OCI-LY1 (cell line): ENCODE measurements around the gene FAM120A.

ENCODE experiments used
- H2AFZ ChIP-seq: fragments of 200-600 bp; sonication (generic), shearing (Covaris generic); 2 replicates; pipeline ENCODE4 v1.6.0; 2014; ENCODE audit warnings: antibody characterized with exemption, mild to moderate bottlenecking, low read length
- H3F3A ChIP-seq: fragments of 200-600 bp; sonication (generic), shearing (Covaris generic); 2 replicates; pipeline ENCODE4 v1.6.0; 2014; ENCODE audit warnings: mild to moderate bottlenecking, antibody characterized with exemption, low read length, moderate library complexity; ENCODE audit not compliant: insufficient read depth
- H3K27ac ChIP-seq: fragments of 200-600 bp; sonication (generic); 2 replicates; pipeline ENCODE4 v1.5.1; 2014; ENCODE audit warnings: low read length, mixed run types, mild to moderate bottlenecking, low read depth; ENCODE audit not compliant: poor library complexity, severe bottlenecking
- H3K27me3 ChIP-seq: fragments of 200-600 bp; sonication (generic); 2 replicates; pipeline ENCODE4 v1.6.0; 2014; ENCODE audit warnings: antibody characterized with exemption, mild to moderate bottlenecking, low read length, moderate library complexity; ENCODE audit not compliant: insufficient read depth
- H3K36me3 ChIP-seq: fragments of 200-600 bp; sonication (generic); 2 replicates; pipeline ENCODE4 v1.6.1; 2014; ENCODE audit warnings: mild to moderate bottlenecking, antibody characterized with exemption, low read length, moderate library complexity, mixed read lengths; ENCODE audit not compliant: insufficient read depth
- H3K4me1 ChIP-seq: fragments of 200-600 bp; sonication (generic); 2 replicates; pipeline ENCODE4 v1.5.1; 2014; ENCODE audit warnings: mild to moderate bottlenecking, low read length, moderate library complexity; ENCODE audit not compliant: insufficient read depth, severe bottlenecking
- H3K4me2 ChIP-seq: fragments of 200-600 bp; sonication (generic), shearing (Covaris generic); 2 replicates; pipeline ENCODE4 v1.6.1; 2014; ENCODE audit warnings: low read length
- H3K4me3 ChIP-seq: fragments of 200-600 bp; sonication (generic); 2 replicates; pipeline ENCODE4 v1.5.1; 2014; ENCODE audit warnings: low read length, low read depth, mild to moderate bottlenecking, mixed read lengths; ENCODE audit not compliant: poor library complexity, severe bottlenecking
- H3K79me2 ChIP-seq: fragments of 200-600 bp; shearing (Covaris generic); 2 replicates; pipeline ENCODE4 v1.6.1; 2016; ENCODE audit warnings: mixed run types, low read length, mixed read lengths; ENCODE audit not compliant: insufficient read depth
- H3K9ac ChIP-seq: fragments of 200-600 bp; sonication (generic), shearing (Covaris generic); 2 replicates; pipeline ENCODE4 v1.6.1; 2014; ENCODE audit warnings: mild to moderate bottlenecking, low read length, mixed read lengths
- H3K9me2 ChIP-seq: fragments of 200-600 bp; sonication (generic), shearing (Covaris generic); 2 replicates; pipeline ENCODE4 v1.6.1; 2014; ENCODE audit warnings: low read depth, mild to moderate bottlenecking, low read length, mixed read lengths
- H3K9me3 ChIP-seq: fragments of 200-600 bp; shearing (Covaris generic); 2 replicates; pipeline ENCODE4 v1.6.1; 2014; ENCODE audit warnings: low read length, mixed read lengths
- H4K20me1 ChIP-seq: fragments of 200-600 bp; sonication (generic), shearing (Covaris generic); 2 replicates; pipeline ENCODE4 v1.6.0; 2016; ENCODE audit warnings: mild to moderate bottlenecking, low read length; ENCODE audit not compliant: insufficient read depth
- EZH2 ChIP-seq: fragments of 200-600 bp; sonication (generic), shearing (Covaris generic); IDR thresholded peaks from 2 replicates; pipeline ENCODE4 v1.8.0; 2017; ENCODE audit warnings: borderline replicate concordance, mixed run types, mild to moderate bottlenecking, antibody characterized with exemption, low read length, moderate library complexity, mixed read lengths
- TF ChIP-seq, protein P1 (sequence below): fragments of 200-600 bp; sonication (generic), shearing (Covaris generic); IDR thresholded peaks from 2 replicates; pipeline ENCODE4 v1.5.1; 2017; ENCODE audit warnings: mild to moderate bottlenecking, antibody characterized with exemption, low read length, moderate library complexity, mixed read lengths

FAM120A gene

GRCh38 chr9:93492327-93492726, 40.8 kb downstream of the FAM120A start:
- Histone ChIP-seq H3K27me3 (no peaks in the 10 kb centered on the region), H3K27ac (no peak overlapping the region), H3K9ac (no peak overlapping the region), H3K36me3 (peaks cover 93% of the 10 kb centered on the region), H3K9me3 (no peaks in the 10 kb centered on the region), H3K4me2 (no peak overlapping the region), H3F3A (no peaks in the 10 kb centered on the region), H2AFZ (no peak overlapping the region), H3K79me2 (peaks cover 19% of the 10 kb centered on the region), H3K4me1 (no peaks in the 10 kb centered on the region), H3K9me2 (no peaks in the 10 kb centered on the region), H4K20me1 (no peaks in the 10 kb centered on the region), H3K4me3 (no peak overlapping the region)
- no peak for TF ChIP-seq EZH2
- TF ChIP-seq, protein P1, sequence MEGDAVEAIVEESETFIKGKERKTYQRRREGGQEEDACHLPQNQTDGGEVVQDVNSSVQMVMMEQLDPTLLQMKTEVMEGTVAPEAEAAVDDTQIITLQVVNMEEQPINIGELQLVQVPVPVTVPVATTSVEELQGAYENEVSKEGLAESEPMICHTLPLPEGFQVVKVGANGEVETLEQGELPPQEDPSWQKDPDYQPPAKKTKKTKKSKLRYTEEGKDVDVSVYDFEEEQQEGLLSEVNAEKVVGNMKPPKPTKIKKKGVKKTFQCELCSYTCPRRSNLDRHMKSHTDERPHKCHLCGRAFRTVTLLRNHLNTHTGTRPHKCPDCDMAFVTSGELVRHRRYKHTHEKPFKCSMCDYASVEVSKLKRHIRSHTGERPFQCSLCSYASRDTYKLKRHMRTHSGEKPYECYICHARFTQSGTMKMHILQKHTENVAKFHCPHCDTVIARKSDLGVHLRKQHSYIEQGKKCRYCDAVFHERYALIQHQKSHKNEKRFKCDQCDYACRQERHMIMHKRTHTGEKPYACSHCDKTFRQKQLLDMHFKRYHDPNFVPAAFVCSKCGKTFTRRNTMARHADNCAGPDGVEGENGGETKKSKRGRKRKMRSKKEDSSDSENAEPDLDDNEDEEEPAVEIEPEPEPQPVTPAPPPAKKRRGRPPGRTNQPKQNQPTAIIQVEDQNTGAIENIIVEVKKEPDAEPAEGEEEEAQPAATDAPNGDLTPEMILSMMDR = no peak

GRCh38 chr9:93493949-93494348, 42.5 kb downstream of the FAM120A start:
- H2AFZ ChIP-seq = no peak overlapping the region
- H3K4me3 ChIP-seq = no peak overlapping the region
- H3K27ac ChIP-seq = no peak overlapping the region
- TF ChIP-seq, protein P1 = no peak
- TF ChIP-seq EZH2 = no peak
- peaks cover 7% of the 10 kb centered on the region; the same call in 1 of the 2 replicates for H3K79me2 ChIP-seq
- peaks cover 93% of the 10 kb centered on the region for H3K36me3 ChIP-seq
- H3K9ac ChIP-seq = no peak overlapping the region
- H3K9me2 ChIP-seq = no peaks in the 10 kb centered on the region
- no peaks in the 10 kb centered on the region for H3K27me3 ChIP-seq
- no peaks in the 10 kb centered on the region for H3K4me1 ChIP-seq
- H3F3A ChIP-seq = no peaks in the 10 kb centered on the region
- no peak overlapping the region for H3K4me2 ChIP-seq
- H3K9me3 ChIP-seq = no peaks in the 10 kb centered on the region
- H4K20me1 ChIP-seq = no peaks in the 10 kb centered on the region

GRCh38 chr9:93496285-93496684, 44.8 kb downstream of the FAM120A start:
- no peaks in the 10 kb centered on the region for H3K9me2 ChIP-seq
- H3K36me3 ChIP-seq = peaks cover 93% of the 10 kb centered on the region

More at GRCh38 chr9:93496285-93496684, 44.8 kb downstream of the FAM120A start:
- H3K27ac ChIP-seq = no peak overlapping the region
- TF ChIP-seq, protein P1 = no peak
- no peak for TF ChIP-seq EZH2
- no peaks in the 10 kb centered on the region; the same call in 1 of the 2 replicates for H3K79me2 ChIP-seq
- no peaks in the 10 kb centered on the region for H3F3A ChIP-seq
- no peak overlapping the region for H3K9ac ChIP-seq
- H3K4me1 ChIP-seq = peaks cover 12% of the 10 kb centered on the region
- H3K4me3 ChIP-seq = no peak overlapping the region
- no peak overlapping the region for H2AFZ ChIP-seq
- H3K4me2 ChIP-seq = no peak overlapping the region
- no peaks in the 10 kb centered on the region for H3K27me3 ChIP-seq
- no peaks in the 10 kb centered on the region for H3K9me3 ChIP-seq
- H4K20me1 ChIP-seq = no peaks in the 10 kb centered on the region
